Measurements from ENCODE around the gene NHLRC3. TPM values are rescaled to one million over a fixed set of nuclear protein-coding genes. Genes with fewer than 3 reads are reported as not detected.
"Not testable (repeated sequence)": the region's sequence is repeated elsewhere in the genome, so short reads cannot be mapped to it uniquely, and the experiment has no call there.

The NHLRC3 gene
- total RNA-seq, 1 donor from 2014 or later: 14.5 TPM

DNA sequence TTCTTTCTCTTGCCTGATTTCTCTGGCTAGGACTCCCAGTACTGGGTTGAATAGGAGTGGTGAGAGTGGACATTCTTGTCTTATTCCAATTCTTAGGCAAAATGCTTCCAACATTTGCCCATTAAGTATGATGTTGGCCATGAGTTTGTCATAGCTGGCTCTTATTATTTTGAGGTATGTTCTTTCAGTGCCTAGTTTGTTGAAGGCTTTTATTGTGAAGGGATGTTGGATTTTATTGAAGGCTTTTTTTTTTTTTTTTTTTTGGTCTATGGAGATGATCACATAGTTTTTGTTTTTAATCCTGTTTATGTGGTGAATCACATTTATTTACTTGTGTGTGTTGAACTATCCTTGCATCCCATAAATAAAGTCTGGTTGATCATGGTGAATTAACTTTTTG lies 19.8 kb downstream of the NHLRC3 start:
- TF ChIP-seq POLR2A (IDR thresholded peaks at IDR 0.05): no peak
- no peak for TF ChIP-seq POLR2AphosphoS5 (IDR thresholded peaks at IDR 0.05; ENCODE audit: insufficient read depth in 1 of 2, low read depth in 1 of 2)
- TF ChIP-seq, protein P1, sequence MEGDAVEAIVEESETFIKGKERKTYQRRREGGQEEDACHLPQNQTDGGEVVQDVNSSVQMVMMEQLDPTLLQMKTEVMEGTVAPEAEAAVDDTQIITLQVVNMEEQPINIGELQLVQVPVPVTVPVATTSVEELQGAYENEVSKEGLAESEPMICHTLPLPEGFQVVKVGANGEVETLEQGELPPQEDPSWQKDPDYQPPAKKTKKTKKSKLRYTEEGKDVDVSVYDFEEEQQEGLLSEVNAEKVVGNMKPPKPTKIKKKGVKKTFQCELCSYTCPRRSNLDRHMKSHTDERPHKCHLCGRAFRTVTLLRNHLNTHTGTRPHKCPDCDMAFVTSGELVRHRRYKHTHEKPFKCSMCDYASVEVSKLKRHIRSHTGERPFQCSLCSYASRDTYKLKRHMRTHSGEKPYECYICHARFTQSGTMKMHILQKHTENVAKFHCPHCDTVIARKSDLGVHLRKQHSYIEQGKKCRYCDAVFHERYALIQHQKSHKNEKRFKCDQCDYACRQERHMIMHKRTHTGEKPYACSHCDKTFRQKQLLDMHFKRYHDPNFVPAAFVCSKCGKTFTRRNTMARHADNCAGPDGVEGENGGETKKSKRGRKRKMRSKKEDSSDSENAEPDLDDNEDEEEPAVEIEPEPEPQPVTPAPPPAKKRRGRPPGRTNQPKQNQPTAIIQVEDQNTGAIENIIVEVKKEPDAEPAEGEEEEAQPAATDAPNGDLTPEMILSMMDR (IDR thresholded peaks at IDR 0.05): no peak
- intact Hi-C loops (cut with DNase I): no loop called here
- H3K27ac ChIP-seq: no peak overlapping the region
- H3K36me3 ChIP-seq: no peaks in the 10 kb centered on the region
- H3K4me1 ChIP-seq: no peaks in the 10 kb centered on the region
- H3K9me3 ChIP-seq: no peaks in the 10 kb centered on the region
- H3K4me3 ChIP-seq: no peak overlapping the region
- H3K27me3 ChIP-seq: no peaks in the 10 kb centered on the region
- no peak for DNase-seq (ENCODE audit: extremely low spot score in 2 of 2)

- no peaks in the 10 kb centered on the region for H3K4me1 ChIP-seq
- no peak overlapping the region for H3K4me3 ChIP-seq
- DNase-seq (ENCODE audit: extremely low spot score in 2 of 2): no peak
- H3K27me3 ChIP-seq: no peaks in the 10 kb centered on the region
- intact Hi-C loops (cut with DNase I): no loop called here
- H3K9me3 ChIP-seq: no peaks in the 10 kb centered on the region
- no peak overlapping the region for H3K27ac ChIP-seq
- TF ChIP-seq POLR2AphosphoS5 (IDR thresholded peaks at IDR 0.05; ENCODE audit: insufficient read depth in 1 of 2, low read depth in 1 of 2): no peak
- TF ChIP-seq POLR2A (IDR thresholded peaks at IDR 0.05): no peak
- TF ChIP-seq, protein P1 (IDR thresholded peaks at IDR 0.05): no peak
- no peaks in the 10 kb centered on the region for H3K36me3 ChIP-seq
Observed at GRCh38 chr13:39062004-39062403, 23.7 kb downstream of the NHLRC3 start.

DNA sequence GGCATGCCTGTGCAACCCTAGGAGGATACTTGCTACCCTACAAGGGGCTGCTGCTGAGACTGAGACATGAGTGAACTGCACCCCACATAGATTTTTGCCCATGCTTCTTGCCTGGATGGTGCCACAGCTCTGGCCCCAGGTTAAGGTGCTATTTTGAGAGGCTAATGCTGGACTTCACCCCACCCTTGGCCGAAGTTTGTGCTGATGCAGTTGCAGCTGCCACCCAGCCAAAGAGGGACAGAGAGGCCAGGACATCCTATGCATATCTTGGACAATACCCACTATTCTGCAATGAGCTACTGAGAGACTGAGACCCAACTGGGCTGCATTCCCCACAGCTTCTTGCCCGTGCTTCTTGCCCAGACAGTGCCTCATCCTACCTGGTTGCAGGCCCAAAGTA lies 34.6 kb downstream of the NHLRC3 start:
- H3K4me3 ChIP-seq: no peak overlapping the region
- intact Hi-C loops (cut with DNase I): no loop called here
- no peak for DNase-seq (ENCODE audit: extremely low spot score in 2 of 2)
- no peaks in the 10 kb centered on the region for H3K27me3 ChIP-seq
- no peak overlapping the region for H3K27ac ChIP-seq
- no peaks in the 10 kb centered on the region for H3K9me3 ChIP-seq
- no peaks in the 10 kb centered on the region for H3K36me3 ChIP-seq
- H3K4me1 ChIP-seq: no peaks in the 10 kb centered on the region
- TF ChIP-seq POLR2AphosphoS5 (IDR thresholded peaks at IDR 0.05; ENCODE audit: insufficient read depth in 1 of 2, low read depth in 1 of 2) (no peak), POLR2A (IDR thresholded peaks at IDR 0.05) (no peak)
- TF ChIP-seq, protein P1 (IDR thresholded peaks at IDR 0.05): no peak

GRCh38 chr13:39073983-39074382 lies 35.7 kb downstream of the NHLRC3 start:
- Histone ChIP-seq H3K27me3 (no peaks in the 10 kb centered on the region), H3K4me3 (no peak overlapping the region), H3K4me1 (no peaks in the 10 kb centered on the region), H3K36me3 (no peaks in the 10 kb centered on the region), H3K9me3 (no peaks in the 10 kb centered on the region), H3K27ac (no peak overlapping the region)
- intact Hi-C loops (cut with DNase I): no loop called here
- no peak for DNase-seq (ENCODE audit: extremely low spot score in 2 of 2)
- no peak for TF ChIP-seq POLR2A (IDR thresholded peaks at IDR 0.05)
- TF ChIP-seq POLR2AphosphoS5 (IDR thresholded peaks at IDR 0.05; ENCODE audit: insufficient read depth in 1 of 2, low read depth in 1 of 2): no peak
- TF ChIP-seq, protein P1 (IDR thresholded peaks at IDR 0.05): no peak

DNA sequence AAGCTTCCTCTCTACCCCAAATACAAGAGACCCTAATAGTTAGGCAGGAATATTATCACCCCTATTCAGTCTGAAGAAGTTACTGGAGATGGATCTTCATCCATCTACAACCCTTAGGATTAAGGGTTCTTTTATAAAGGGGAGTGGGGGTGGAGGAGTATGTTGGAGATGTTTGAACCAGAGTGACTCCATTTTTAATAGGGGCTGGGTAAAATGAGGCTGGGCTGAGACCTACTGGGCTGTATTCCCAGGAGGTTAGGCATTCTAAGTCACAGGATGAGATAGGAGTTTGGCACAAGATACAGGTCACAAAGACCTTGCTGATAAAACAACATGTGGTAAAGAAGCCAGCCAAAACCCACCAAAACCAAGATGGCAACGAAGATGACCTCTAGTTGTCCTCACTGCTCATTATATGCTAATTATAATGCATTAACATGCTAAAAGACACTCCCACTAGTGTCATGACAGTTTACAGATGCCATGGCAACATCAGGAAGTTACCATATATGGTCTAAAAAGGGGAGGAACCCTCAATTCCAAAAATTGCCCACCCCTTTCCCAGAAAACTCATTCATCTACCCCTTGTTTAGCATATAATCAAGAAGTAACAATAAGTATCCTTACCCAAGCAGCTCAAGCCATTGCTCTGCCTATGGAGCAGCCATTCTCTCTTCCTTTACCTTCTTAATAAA lies 48.1 kb downstream of the NHLRC3 start:
- intact Hi-C loops (cut with DNase I); H3K4me3 ChIP-seq; DNase-seq (ENCODE audit: extremely low spot score in 2 of 2); H3K27ac ChIP-seq; H3K9me3 ChIP-seq; H3K27me3 ChIP-seq; H3K4me1 ChIP-seq; H3K36me3 ChIP-seq: not testable (repeated sequence)

Measured in vagina (tissue), 2 donors.